Activated T-cell treated with anti-CD3 and anti-CD28 coated beads for 24 hours (primary cell): Measurements from ENCODE around the gene LRSAM1.

Source experiments
- DNase-seq: peaks from one replicate; pipeline ENCODE4 v3.0.0-alpha.2; 2020; ENCODE audit warnings: low read depth

Gene LRSAM1

DNA sequence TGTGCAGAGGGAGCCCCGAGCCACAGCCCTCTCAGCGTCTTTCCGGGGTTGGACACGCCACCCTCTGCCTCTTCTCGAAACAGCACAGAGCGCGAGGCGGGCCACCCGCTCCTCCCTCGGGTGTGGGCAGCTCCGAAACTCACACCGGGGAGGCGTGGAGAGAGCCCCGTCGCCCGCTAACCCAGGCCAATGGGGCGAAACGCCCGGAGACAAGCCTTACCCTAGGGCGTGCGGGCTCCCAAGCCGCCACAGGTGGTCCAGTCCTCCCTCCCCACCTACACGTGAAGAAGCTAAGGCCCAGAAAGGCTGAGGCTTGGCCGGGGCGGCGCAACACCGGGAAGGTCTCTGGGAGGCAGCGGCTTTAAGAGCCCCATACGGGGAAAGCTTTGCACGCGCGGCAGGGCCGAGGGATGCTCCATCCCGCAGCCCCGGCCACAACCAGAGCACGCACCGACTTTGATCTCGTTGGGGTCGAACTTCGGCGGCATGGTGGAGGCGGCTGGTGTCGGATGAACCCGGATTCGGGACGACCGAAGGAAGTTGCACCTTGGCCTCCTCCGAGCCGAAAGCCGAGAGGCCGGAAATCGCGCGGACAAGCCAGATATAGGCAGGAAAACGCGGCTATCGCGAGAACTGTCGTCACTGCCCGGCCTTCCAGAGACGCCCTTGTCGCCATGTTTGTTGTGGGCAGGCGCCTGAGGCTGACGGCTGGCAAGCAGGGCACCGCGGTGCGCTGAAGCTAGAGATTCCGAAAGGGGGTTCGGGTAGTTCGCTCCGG is at the start of gene LRSAM1, which contains the start of gene RPL12:
LRSAM1 (plus strand) TSS at position 681 of the 778 bp plus-strand sequence. CDS start 3,018 bp downstream, outside the sequence.
RPL12 (minus strand) TSS at position 577 of the 778 bp plus-strand sequence; CDS start at position 488, 89 bp downstream.
- DNase-seq: peak; percentile 97

DNA sequence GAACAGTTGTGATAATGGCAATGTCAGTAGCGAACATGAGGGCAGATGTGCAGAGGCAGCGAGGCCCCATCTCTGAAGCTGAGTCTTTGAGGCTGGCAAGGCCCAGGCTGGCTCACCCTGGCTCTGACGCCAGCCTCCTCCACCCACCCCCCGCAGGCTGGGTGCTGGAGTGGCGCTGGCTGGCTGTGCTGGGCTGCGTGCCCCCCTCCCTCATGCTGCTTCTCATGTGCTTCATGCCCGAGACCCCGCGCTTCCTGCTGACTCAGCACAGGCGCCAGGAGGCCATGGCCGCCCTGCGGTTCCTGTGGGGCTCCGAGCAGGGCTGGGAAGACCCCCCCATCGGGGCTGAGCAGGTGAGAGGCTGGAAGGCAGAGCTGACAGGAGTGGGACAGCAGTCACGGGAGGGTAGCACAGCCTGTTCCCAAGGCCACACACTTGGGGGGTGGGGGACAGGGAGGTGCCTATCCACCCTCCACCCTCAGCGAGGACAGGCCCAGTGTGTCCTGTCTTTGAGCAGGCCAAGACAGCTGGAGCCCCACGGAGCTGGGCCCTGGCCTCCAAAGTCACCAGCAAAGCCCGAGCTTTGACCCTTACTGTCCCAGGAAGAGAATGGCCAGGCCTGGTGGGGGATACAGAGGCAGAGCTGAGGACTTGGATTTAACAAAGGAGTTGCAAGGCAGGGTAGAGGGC is 48.8 kb upstream of the LRSAM1 start:
- DNase-seq: no peak

DNA sequence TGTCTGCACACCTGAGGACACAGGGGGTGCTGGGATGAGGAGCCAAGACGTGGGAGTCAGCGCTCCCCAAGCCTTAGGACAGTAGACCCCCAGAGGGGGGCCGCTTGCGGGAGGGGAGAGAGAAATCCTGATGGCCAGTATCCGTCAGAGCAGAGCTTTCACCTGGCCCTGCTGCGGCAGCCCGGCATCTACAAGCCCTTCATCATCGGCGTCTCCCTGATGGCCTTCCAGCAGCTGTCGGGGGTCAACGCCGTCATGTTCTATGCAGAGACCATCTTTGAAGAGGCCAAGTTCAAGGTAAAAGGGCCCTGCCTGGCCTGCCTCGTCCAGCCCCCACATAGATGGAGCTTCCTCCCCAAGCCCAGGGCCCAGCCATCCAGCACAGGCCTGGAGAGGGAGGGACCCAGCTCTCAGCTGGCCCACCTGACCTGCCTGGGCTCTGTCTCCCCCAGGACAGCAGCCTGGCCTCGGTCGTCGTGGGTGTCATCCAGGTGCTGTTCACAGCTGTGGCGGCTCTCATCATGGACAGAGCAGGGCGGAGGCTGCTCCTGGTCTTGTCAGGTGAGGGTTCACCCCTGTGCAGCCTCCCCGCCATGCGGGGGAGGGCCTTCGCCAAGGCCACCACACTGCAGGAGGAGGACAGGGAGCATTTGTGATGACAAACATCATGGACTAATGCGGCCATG is 47.7 kb upstream of the LRSAM1 start:
- DNase-seq: no peak

GRCh38 chr9:127404631-127405030 is 46.7 kb upstream of the LRSAM1 start:
- no peak for DNase-seq

DNA sequence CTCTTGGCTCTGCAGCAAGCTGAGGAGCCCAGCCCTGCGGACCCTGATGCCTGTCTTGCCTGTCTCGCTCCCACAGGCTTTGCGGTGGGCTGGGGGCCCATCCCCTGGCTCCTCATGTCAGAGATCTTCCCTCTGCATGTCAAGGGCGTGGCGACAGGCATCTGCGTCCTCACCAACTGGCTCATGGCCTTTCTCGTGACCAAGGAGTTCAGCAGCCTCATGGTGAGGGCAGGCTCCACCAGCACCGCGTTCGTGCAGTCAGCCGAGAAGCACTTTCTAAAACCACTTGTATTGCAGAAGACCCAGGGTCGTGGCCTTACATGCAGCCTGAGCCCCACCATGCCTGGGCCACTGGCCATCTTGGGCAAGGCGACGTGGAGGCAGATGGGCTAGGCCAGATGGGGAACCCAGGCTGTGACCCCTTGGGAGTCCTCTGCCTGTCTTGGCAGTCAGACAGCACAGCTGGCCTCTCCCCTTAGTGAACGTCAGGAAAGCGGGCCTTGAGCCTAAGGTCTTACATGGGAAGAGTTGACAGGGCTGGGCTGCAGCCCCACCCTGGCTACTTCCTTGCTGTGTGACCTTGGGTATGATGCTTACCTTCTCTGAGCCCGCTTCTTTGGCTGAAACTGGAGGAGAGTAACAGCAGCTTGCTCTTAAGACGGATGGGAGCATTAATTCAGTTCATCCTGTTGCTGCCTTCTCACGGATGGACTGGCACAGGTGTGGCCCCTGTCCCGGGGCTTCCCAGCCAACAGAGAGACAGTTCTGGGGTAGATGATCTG is 45.8 kb upstream of the LRSAM1 start:
- no peak for DNase-seq

DNA sequence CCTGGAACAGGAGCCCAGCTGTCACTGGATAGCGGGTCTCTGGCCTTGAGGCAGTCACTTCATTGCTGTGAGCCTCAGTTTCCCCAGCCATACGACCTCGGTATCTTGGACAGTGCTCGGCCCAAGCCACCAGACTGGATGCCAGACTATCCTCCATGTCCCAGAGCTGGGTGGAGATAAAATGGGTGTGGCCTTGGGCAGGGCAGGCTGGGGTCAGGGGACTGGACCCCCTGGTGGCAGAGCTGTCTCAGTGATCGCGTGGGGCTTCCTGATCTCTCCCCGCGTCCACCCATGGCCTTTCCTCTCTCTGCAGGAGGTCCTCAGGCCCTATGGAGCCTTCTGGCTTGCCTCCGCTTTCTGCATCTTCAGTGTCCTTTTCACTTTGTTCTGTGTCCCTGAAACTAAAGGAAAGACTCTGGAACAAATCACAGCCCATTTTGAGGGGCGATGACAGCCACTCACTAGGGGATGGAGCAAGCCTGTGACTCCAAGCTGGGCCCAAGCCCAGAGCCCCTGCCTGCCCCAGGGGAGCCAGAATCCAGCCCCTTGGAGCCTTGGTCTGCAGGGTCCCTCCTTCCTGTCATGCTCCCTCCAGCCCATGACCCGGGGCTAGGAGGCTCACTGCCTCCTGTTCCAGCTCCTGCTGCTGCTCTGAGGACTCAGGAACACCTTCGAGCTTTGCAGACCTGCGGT is 44.4 kb upstream of the LRSAM1 start:
- DNase-seq: no peak

GRCh38 chr9:127407492-127407843 is 43.8 kb upstream of the LRSAM1 start:
- DNase-seq: no peak

GRCh38 chr9:127411122-127411521 is 40.2 kb upstream of the LRSAM1 start:
- no peak for DNase-seq

- DNase-seq: no peak
Observed at GRCh38 chr9:127415141-127415540, 36.2 kb upstream of the LRSAM1 start.

DNA sequence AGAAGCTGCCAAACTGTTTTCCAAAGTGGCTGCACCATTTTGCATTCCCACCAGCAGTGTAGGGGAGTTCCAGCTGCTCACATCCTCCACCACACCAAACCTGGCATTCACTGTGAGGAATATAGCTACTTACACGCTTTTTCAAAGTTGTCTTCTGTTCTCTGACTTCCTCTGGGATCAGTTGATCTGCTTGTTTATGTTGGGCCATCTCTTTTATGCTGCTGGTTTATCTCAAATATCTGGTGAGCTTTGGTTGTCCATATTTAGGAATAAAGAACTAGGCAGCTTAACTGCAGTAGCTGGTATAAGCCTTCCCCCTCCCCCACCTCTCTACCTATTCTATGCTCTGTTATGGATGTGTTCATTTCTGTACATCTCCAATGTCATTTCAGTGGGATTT is 35.7 kb upstream of the LRSAM1 start:
- DNase-seq: no peak

DNA sequence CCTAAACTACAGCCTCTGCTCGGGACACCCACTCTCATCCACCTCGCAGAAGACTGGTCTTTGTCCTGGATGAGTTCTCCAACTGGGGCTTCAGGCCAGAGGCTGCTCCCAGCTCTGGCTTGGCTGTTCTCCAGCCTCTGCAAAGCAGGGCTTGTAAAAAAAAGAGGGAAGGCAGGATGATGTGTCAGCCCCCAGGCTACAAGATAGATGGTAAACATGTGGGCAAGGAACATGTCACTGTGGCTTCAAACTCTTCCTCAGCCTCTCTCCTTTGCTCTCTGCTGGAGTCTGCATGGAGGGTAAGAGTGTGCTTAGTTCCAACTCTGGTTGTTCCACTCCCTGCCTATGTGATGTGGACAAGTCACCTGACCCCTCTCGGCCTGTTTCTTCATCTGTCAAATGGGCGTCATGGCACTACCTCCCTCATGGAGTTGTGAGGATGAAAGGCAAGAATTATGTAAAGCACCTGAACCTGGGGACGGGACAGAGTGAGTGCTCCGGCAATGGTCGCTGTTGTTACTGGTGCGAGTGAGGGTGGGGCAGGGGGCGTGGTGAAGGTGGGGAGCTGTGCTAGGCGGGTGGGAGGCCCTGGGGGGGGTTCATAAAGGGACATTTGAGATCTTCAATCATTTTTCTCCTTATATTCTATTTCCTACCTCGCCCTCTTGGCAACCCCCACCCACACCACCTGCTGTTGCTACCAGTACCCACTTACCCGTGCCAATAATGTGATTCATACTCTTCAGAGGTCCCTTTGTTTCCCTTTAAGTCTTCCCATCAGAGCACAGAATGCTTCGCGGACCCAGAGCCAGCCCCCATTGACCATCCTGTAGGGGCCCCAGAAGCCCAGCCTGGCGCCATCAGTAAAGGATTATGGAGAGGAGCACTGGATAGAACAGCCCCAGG is 33.9 kb upstream of the LRSAM1 start:
- no peak for DNase-seq

- DNase-seq: peak; percentile 32
Observed at GRCh38 chr9:127418037-127418471, 33.3 kb upstream of the LRSAM1 start.

DNA sequence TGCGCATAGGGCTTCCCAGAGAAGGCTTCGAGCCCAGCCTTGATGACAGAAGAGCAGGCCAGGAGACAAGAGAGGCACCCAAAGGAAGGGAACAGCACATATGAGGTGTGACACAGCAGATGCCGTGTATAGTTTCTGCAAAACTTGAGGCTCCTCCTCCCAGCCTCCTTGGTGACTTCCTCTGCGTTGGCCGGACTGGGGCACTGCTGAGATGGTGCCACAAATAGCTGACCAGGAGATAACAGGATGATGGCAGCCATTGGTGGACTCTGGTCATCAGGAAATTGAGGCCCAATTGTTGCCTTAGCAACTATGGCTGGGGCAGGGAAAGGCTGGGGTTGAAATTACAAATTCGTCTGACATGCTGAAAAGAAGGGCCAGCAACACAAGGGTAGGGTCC is 32.0 kb upstream of the LRSAM1 start:
- no peak for DNase-seq

DNA sequence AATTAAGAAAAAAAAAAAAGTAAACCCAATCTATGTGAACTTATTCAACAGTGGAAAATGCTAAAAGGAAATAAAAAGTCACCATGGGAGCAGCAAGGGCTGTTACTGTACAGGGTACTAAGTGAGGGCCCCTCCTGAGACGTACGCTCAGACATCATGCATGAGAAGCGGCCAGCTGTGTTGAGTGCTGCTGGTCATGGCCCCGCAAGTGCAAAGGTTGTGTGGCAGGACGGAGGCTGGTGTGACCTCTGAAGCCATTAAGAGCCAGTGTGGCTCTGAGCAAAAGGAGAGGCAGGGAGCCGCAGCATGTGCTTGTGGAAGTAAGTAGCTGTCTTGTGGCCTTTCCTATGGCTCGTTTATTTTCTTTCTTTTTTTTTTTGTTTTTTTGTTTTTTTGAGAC is 30.3 kb upstream of the LRSAM1 start:
- DNase-seq: no peak

DNA sequence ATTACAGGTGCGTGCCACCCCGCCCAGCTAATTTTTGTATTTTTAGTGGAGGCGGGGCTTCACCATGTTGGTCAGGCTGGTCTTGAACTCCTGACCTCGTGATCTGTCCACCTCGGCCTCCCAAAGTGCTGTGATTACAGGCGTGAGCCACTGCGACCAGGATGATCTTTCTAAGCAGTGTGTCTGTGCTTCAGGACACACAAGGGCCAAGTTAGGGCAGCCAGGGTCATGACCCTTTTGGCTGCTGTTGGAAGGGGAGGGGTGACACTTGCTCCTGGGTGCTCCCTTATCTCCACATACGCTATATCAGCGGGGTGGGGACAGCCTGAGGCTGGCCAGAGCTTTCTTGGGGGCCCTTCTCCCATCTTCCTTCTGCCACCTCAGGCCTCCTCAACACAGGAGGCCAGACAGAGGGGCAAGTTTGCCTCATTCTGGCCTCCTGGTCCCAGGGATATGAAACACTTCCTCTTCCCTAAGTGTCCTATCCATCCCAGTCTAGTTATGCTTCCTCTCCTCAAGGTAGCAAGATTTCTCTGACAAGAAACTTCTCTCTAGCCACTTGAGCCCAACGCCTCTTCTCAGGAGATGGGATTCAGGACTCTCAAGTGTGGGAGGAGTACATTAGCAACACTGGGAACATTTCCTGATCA is 29.1 kb upstream of the LRSAM1 start:
- DNase-seq: no peak

DNA sequence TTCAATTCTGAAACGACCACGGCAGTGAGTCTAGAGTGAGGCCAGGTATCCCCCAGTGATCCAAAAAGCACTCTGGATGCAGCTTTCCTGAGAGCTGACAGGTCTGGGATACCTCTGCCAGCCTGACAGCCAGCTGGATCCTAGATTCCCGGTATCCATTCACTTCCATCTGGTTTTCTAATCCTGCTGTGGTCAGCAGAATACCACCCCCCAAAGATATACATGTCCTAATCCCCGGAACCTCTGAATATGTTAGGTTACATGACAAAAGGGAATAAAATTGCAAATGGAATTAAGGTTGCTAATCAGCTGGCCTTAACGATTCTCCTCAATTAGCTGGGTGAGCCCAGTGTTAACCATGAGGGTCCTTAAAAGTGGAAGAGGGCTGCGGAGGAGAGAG is 28.5 kb upstream of the LRSAM1 start:
- no peak for DNase-seq

DNA sequence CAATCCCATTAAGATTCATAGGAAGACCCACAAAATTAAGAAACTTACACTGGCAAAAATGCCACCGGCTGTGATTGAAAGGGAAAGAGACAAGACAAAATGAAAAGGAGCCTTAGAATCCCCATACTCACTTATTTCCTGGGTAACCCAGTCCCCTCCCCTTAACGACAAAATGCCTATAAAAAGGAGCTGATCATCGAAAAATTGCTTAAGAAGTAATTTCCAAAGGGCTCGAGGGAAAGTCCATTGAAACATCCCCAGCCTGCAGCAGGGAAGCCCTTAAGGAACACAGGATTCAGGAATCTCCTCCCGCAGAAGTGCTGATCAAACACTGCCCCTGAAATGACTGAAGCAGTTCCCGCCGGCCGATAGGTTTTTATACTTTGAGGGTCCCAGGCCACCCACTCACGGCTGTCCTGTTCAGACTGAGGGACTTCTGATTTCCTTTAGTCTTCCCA is 27.8 kb upstream of the LRSAM1 start:
- DNase-seq: no peak

GRCh38 chr9:127423934-127424675 is 27.2 kb upstream of the LRSAM1 start, which contains the start of gene ZNF79:
TSS of gene ZNF79 (plus strand) at chr9:127424382. CDS start at chr9:127424788, 406 bp downstream.
- DNase-seq: peak; percentile 88

GRCh38 chr9:127424676-127424999 is 26.7 kb upstream of the LRSAM1 start:
- DNase-seq: no peak
